ENCODE results near the gene DNAJB4.

The DNAJB4 gene

DNA sequence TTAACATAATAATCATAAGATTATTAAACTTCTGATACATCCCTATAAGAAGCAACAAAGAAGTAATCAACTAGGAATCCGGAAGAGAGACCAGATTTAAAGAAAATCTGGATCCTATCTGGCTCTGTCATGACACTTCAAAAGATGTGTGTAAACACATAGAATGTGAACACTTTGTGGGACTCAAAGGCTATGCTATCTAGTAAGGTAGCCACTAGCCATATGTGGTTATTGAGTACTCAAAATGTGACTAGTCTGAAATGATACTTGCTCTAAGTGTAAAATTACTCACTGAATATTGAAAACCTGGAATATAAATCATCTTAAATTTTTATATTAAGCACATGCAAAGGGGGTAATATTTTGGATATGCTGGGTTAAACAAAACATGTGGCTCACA, 34.5 kb upstream of the DNAJB4 start:
- no peak overlapping the region for H3K4me3 ChIP-seq (ENCODE audit: low read depth, low read length)
- TF ChIP-seq, protein P1, sequence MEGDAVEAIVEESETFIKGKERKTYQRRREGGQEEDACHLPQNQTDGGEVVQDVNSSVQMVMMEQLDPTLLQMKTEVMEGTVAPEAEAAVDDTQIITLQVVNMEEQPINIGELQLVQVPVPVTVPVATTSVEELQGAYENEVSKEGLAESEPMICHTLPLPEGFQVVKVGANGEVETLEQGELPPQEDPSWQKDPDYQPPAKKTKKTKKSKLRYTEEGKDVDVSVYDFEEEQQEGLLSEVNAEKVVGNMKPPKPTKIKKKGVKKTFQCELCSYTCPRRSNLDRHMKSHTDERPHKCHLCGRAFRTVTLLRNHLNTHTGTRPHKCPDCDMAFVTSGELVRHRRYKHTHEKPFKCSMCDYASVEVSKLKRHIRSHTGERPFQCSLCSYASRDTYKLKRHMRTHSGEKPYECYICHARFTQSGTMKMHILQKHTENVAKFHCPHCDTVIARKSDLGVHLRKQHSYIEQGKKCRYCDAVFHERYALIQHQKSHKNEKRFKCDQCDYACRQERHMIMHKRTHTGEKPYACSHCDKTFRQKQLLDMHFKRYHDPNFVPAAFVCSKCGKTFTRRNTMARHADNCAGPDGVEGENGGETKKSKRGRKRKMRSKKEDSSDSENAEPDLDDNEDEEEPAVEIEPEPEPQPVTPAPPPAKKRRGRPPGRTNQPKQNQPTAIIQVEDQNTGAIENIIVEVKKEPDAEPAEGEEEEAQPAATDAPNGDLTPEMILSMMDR (IDR thresholded peaks at IDR 0.05; ENCODE audit: low read depth, low read length) = no peak

GRCh38 chr1:77972080-77972479, 32.7 kb upstream of the DNAJB4 start:
- no peak overlapping the region for H3K4me3 ChIP-seq (ENCODE audit: low read depth, low read length)
- TF ChIP-seq, protein P1 (IDR thresholded peaks at IDR 0.05; ENCODE audit: low read depth, low read length) = no peak

DNA sequence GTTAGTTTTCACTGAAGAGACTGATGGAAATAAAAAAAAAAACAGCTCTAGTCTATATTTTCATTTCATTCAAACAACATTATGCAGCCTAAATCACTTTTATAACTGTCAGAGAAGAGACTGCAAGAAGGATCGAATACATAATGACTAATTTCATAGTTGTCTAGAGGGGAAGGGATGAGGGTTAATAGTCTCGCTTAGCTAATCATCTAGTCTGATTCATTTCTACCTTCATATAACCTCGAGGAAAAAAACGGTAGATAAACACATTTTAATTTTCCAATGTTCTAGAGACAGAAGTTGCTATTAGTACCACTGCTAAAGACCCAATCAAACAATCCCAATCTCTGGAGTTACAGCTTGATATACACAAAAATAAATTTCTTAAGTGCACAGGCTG, 29.4 kb upstream of the DNAJB4 start:
- TF ChIP-seq, protein P1 (IDR thresholded peaks at IDR 0.05; ENCODE audit: low read depth, low read length) = no peak
- peak overlapping the region; percentile 0 for H3K4me3 ChIP-seq (ENCODE audit: low read depth, low read length)

GRCh38 chr1:77975907-77976306, 28.8 kb upstream of the DNAJB4 start:
- TF ChIP-seq, protein P1 (IDR thresholded peaks at IDR 0.05; ENCODE audit: low read depth, low read length) = no peak
- H3K4me3 ChIP-seq (ENCODE audit: low read depth, low read length) = peak overlapping the region; percentile 0

DNA sequence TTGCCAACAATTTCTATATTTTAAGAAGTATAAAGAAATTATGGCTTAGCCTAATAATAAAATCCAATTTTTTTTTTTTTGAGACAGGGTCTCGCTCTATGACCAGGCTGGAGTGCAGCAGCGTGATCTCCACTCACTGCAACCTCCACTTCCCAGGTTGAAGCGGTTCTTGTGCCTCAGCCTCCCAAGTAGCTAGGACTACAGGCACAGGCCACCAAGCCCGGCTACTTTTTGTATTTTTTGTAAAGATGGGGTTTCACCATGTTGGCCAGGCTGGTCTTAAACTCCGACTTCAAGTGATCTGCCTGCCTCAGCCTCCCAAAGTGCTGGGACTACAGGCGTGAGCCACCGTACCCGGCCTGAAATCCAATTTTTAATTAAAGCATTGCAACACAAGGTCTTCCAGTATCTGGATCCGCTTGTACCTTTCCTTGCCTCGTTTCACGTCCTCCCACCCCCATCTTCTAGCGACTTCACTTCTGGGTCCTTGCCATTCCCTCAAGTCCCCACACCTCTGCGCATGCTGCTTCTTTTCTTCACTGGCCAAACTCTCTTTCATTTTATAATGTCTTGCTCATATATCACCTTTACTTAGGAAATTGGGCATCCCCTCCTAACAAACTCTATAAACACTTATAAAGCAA, 28.2 kb upstream of the DNAJB4 start:
- peak overlapping the region; percentile 98; the same call in 1 of the 2 replicates for H3K4me3 ChIP-seq (ENCODE audit: low read depth, low read length)
- TF ChIP-seq, protein P1 (IDR thresholded peaks at IDR 0.05; ENCODE audit: low read depth, low read length) = no peak

- H3K4me3 ChIP-seq (ENCODE audit: low read depth, low read length) = peak overlapping the region; percentile 98
- TF ChIP-seq, protein P1 (IDR thresholded peaks at IDR 0.05; ENCODE audit: low read depth, low read length) = no peak
These were observed 26.8 kb upstream of the DNAJB4 start for GRCh38 chr1:77977989-77978292.

DNA sequence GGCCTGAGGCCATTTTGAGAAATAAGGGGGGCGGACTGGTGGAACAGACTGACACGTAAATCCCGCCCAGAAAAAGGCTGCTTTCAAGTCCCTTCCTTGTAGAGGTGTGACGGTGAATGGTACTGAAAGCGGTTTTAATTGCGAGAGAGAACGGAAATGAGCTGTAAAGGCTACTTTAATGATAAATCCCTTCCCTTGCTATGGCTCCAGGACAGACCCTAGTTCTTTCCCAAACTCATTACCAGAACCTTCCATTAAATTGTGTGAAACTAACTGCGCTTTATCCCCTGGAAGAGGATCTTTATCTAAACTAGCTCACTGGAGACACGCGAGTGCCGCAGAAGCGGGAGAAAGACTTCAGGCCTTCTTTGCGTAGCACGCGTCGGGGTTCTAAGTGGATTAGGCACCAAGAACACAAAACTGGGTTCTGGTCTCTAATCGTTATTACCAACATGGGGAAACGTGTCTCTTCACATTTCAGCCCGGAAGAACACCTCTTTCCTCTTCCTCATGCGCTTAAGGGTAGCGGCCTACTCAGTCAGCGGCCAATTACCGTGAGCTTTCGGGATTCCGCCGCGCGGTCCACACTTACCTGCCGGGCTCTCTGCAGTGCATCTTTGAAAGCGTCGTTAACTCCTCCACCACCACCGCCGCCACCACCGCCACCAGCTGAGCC, 26.3 kb upstream of the DNAJB4 start:
- TF ChIP-seq, protein P1 (IDR thresholded peaks at IDR 0.05; ENCODE audit: low read depth, low read length) = no peak
- peak overlapping the region; percentile 98 for H3K4me3 ChIP-seq (ENCODE audit: low read depth, low read length)

Data from WI38 (cell line).